GM13977 (cell line): ENCODE results near the gene CNTN4.

Source experiments
- DNase-seq: peaks from one replicate; pipeline ENCODE4 v3.0.0; 2012; ENCODE audit warnings: low spot score
- CTCF ChIP-seq: IDR thresholded peaks from 2 replicates; pipeline ENCODE4 v1.5.1; 2012; ENCODE audit warnings: mild to moderate bottlenecking, control low read depth; ENCODE audit not compliant: insufficient read depth; ENCODE audit errors: extremely low read depth, missing control alignments
- in situ Hi-C: fragments of 300-500 bp; cut with MboI; formaldehyde crosslinking; loops from one replicate; pipeline ENCODE4 v1.12.0; 2022; ENCODE audit warnings: low sequenced_read_pairs, low pct_unique_long_range_greater_than_20kb, mixed read lengths, inconsistent platforms; ENCODE audit not compliant: unreplicated experiment

The CNTN4 gene

GRCh38 chr3:2206536-2206935 is 107.9 kb downstream of the CNTN4 start:
- no peak for DNase-seq
- no peak for TF ChIP-seq CTCF
- in situ Hi-C loops, result no loop called here

DNA sequence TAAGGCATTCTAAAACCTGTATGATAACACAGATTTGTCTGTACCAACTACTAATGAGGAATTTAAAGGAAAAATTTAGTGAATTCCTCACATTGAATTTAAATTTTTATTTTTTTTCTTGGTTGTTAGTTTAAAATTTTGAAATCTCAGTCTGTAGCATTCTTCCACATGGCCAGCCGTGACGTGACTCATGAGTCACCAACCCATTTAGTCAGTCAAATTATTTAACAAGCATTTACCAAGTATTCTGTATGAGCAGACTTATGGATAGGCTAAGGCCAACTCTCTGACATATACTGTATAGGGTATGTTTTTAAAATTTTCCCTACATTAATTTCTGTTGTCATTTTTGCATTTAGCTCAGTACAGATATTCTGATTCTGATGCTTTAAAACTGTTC is 112.9 kb downstream of the CNTN4 start:
- TF ChIP-seq CTCF, result no peak
- no peak for DNase-seq
- in situ Hi-C loops, result no loop called here

GRCh38 chr3:2212206-2212605 is 113.5 kb downstream of the CNTN4 start:
- in situ Hi-C loops, result no loop called here
- no peak for DNase-seq
- no peak for TF ChIP-seq CTCF

GRCh38 chr3:2218375-2218774 is 119.7 kb downstream of the CNTN4 start:
- in situ Hi-C loops, result no loop called here
- no peak for DNase-seq
- no peak for TF ChIP-seq CTCF

DNA sequence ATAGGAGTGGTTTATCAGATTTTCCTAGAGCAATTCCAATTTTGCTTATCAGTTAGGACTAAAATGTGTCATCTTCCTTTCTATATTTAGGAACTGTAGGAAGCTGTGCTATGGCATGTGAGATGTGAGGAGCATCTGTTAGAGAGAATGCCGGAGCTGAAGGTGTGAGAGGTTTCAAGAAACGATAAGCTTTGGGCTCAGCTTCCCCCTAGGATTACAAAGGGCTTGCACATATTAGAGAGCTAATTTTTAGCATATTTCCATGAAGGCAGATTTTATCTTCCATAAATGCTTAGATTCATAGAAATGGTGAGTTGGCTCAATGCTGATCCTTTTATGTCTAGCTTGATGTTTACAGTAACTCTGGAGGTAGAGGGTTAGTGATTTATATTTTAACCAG is 120.2 kb downstream of the CNTN4 start:
- no peak for DNase-seq
- no peak for TF ChIP-seq CTCF
- in situ Hi-C loops, result no loop called here

DNA sequence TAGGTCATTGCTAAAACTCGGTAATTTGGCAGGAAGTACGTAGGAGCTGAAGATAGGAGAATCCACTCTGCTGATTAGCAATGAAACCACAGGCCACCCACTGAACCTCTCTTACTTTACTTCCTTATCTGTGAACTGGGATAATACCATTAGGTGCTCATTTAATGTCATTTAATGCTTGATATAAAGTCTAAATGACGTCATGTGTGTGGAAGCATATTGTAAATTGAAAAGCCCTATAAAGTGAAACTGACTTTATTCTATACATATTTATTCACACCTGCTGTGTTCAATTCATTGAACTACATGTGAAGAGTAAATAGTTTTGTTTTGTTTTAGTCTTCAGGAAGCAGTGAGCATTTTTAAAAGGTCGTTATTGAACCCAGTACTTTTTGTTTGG is 137.5 kb downstream of the CNTN4 start:
- no peak for TF ChIP-seq CTCF
- in situ Hi-C loops, result no loop called here
- DNase-seq, result no peak

DNA sequence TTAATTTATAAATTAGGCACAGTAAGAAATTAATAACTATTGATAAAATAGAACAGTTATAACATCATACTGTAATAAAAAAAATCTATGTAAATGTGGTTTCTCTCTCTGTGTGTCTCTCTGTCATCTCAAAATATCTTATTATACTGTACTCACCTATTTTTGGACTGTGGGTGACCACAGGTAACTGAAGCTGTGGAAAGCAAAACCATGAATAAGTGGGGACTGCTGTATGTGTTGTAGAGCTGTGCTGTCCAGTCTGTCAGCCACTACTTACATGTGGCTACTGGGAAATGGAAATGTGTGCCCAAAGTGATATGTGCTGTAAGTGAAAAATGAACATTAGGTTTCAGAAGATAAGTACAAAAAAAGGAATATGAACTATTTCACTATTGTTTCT is 145.5 kb downstream of the CNTN4 start:
- TF ChIP-seq CTCF, result no peak
- in situ Hi-C loops, result no loop called here
- DNase-seq, result no peak
